CD4-positive, alpha-beta T cell treated with Interleukin-4 for 1 hour (primary cell): ENCODE results near the gene ANXA2.

Experiments used
- DNase-seq, 2 donors: peaks; one replicate each; pipeline ENCODE4 v3.0.0-alpha.2; 2020 to 2022

Gene ANXA2

GRCh38 chr15:60363903-60364611 is 33.7 kb downstream of the ANXA2 start:
- DNase-seq = no peak

GRCh38 chr15:60363087-60363549 is 34.7 kb downstream of the ANXA2 start:
- no peak for DNase-seq

- peak in 1 of 2 donors; percentile 8 for DNase-seq
Measured at GRCh38 chr15:60362321-60363086, 35.3 kb downstream of the ANXA2 start.

GRCh38 chr15:60359738-60360137 is 38.0 kb downstream of the ANXA2 start:
- peak; percentile 52 to 68 for DNase-seq

GRCh38 chr15:60358935-60359682 is 38.7 kb downstream of the ANXA2 start:
- no peak for DNase-seq

- DNase-seq = no peak
Measured at GRCh38 chr15:60356832-60357231, 41.0 kb downstream of the ANXA2 start.

GRCh38 chr15:60355148-60355857 is 42.5 kb downstream of the ANXA2 start:
- DNase-seq = no peak

GRCh38 chr15:60353245-60353920 is 44.4 kb downstream of the ANXA2 start:
- no peak for DNase-seq

GRCh38 chr15:60352525-60352924 is 45.3 kb downstream of the ANXA2 start:
- no peak for DNase-seq

GRCh38 chr15:60351066-60351465 is 46.7 kb downstream of the ANXA2 start:
- DNase-seq = no peak

GRCh38 chr15:60350108-60350507 is 47.7 kb downstream of the ANXA2 start:
- DNase-seq = no peak

GRCh38 chr15:60349589-60349988 is 48.2 kb downstream of the ANXA2 start:
- no peak for DNase-seq

GRCh38 chr15:60347480-60348049 is 50.2 kb downstream of the ANXA2 start:
- no peak for DNase-seq

GRCh38 chr15:60346653-60347052 is 51.1 kb downstream of the ANXA2 start:
- no peak for DNase-seq

GRCh38 chr15:60346077-60346476 is 51.7 kb downstream of the ANXA2 start:
- DNase-seq = no peak

GRCh38 chr15:60345598-60345997 is 52.2 kb downstream of the ANXA2 start:
- no peak for DNase-seq

GRCh38 chr15:60344987-60345386 is 52.8 kb downstream of the ANXA2 start:
- DNase-seq = no peak

GRCh38 chr15:60344461-60344860 is 53.3 kb downstream of the ANXA2 start:
- no peak for DNase-seq

GRCh38 chr15:60343221-60343970 is 54.4 kb downstream of the ANXA2 start:
- DNase-seq = no peak

GRCh38 chr15:60340207-60340921 is 57.4 kb downstream of the ANXA2 start:
- DNase-seq = no peak
